ENCODE results near the gene ACD. TPM values are rescaled to one million over a fixed set of nuclear protein-coding genes. Genes with fewer than 3 reads are reported as not detected.

ACD gene
- total and polyA plus RNA-seq, 2 donors (not counting 1 experiment from before 2014, with no cell fraction given), result 47.6 to 71.4 TPM

GRCh38 chr16:67679935-67680897, 20.2 kb upstream of the ACD start:
- POLR2A ChIA-PET, result no interaction called here
- H3K9ac ChIP-seq (ENCODE audit: low read length), result no peak overlapping the region
- no peak overlapping the region for H3K27ac Mint-ChIP-seq
- DNase-seq, result no peak
- no peak overlapping the region for H3K4me2 ChIP-seq (replicated peaks; ENCODE audit: low read depth, low read length, poor library complexity, severe bottlenecking)
- no peaks in the 10 kb centered on the region for H3K9me3 ChIP-seq (ENCODE audit: control extremely low read depth in 1 of 3, control insufficient read depth in 2 of 3, insufficient read depth in 1 of 3, low read length in 2 of 3)
- no peaks in the 10 kb centered on the region for H4K20me1 ChIP-seq (ENCODE audit: control insufficient read depth, insufficient read depth, low read length, poor library complexity, severe bottlenecking)
- TF ChIP-seq CTCF (IDR thresholded peaks at IDR 0.05), result no peak
- no peak for TF ChIP-seq EZH2 (IDR thresholded peaks at IDR 0.05; ENCODE audit: borderline replicate concordance, insufficient read depth, low read depth, low read length, poor library complexity, severe bottlenecking)
- WGBS (ENCODE audit: insufficient coverage), result 99% methylated on average over 7 of the region's 10 CpGs
- no peaks in the 10 kb centered on the region for H3K27me3 ChIP-seq (replicated peaks in 1 of 4; ENCODE audit: control extremely low read depth in 1 of 4, control insufficient read depth in 3 of 4, insufficient read depth in 4 of 4, low read length in 3 of 4)
- H3K36me3 ChIP-seq (replicated peaks in 1 of 2; ENCODE audit: control extremely low read depth in 1 of 2, control insufficient read depth in 1 of 2, extremely low read depth in 1 of 2, insufficient read depth in 2 of 2, low read length in 1 of 2), result peaks cover 0 to 20% of the 10 kb centered on the region in 2 experiments
- ATAC-seq (ENCODE audit: low read depth), result no peak
- no peak overlapping the region for H3K4me3 ChIP-seq (ENCODE audit: control extremely low read depth in 1 of 5, extremely low read depth in 1 of 5, insufficient read depth in 1 of 5, low read depth in 2 of 5, low read length in 4 of 5)
- H2AFZ ChIP-seq (ENCODE audit: insufficient read depth, low read depth, low read length, poor library complexity, severe bottlenecking), result no peak overlapping the region
- peaks cover 5% of the 10 kb centered on the region for H3K79me2 ChIP-seq (ENCODE audit: control insufficient read depth, insufficient read depth, low read length)
- no peaks in the 10 kb centered on the region for H3K9me3 Mint-ChIP-seq (ENCODE audit: insufficient read depth)
- H3K4me3 Mint-ChIP-seq, result no peak overlapping the region
- CTCF ChIA-PET, result no interaction called here
- no peak overlapping the region for H3K27ac ChIP-seq (ENCODE audit: low read length in 2 of 2)
- peaks cover 20% of the 10 kb centered on the region for H3K4me1 Mint-ChIP-seq
- peaks cover 8 to 12% of the 10 kb centered on the region in 2 donors for H3K4me1 ChIP-seq (ENCODE audit: control insufficient read depth in 2 of 2, insufficient read depth in 2 of 2, low read length in 2 of 2)
- H3K27me3 Mint-ChIP-seq, result no peaks in the 10 kb centered on the region
- intact Hi-C loops (cut with micrococcal nuclease), result no loop called here
